ENCODE data around the gene NR5A1. TPM values are rescaled to one million over a fixed set of nuclear protein-coding genes. Genes with fewer than 3 reads are reported as not detected.

NR5A1 gene
- total and polyA plus RNA-seq, 10 of the 15 experiments (the other 5 are each of a cell fraction or from before 2014, with no cell fraction given): 0.06 to 0.24 (median 0.08) TPM; not detected in 5

DNA sequence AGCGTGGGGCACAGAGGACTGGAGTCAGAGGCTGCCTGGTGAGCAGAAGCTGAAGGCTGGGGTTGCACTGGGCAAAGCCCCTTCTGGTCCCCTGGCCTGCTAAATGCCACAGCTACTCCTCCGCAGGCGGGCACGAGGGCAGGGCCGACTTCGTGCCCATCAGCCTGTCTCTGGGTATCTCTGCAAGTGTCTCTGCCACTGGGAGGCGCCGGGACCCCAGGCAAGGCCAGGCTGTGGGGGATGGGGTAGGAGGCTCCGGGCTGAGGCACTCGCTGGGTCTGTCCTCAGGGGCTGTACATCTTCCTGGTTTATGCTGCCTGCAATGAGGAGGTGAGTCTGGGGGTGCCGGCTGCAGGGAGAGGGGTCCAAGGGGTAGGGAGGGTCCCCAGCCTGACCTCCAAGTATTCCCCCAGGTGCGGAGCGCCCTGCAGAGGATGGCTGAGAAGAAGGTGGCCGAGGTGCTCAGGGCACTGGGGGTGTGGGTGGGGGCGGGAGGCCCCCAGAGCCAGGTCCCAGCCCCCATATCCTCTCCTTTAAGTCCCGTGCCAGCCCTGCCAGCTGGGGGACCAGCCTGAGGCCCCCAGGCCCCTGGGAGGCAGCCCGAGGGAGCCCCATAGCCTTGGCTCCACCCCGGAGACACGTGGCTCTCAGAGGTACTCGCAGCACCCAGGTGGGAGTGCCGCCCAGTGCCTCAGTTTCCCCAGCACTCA lies 31.9 kb downstream of the NR5A1 start:
- CTCF ChIA-PET: interaction anchor here (1.0 to 1.3 kb wide), 2 partner anchors 64 to 1291 kb away, joined by 3 read pairs; no protein-coding TSS in a partner anchor
- no peak overlapping the region for H3K27ac ChIP-seq (ENCODE audit: control insufficient read depth, insufficient read depth)
- H3K9me3 ChIP-seq (replicated peaks; ENCODE audit: control insufficient read depth, insufficient read depth, low read length): no peaks in the 10 kb centered on the region
- no peak; the same call in 2 of the 3 replicates for ATAC-seq
- no peaks in the 10 kb centered on the region for H3K79me2 ChIP-seq (ENCODE audit: control insufficient read depth, insufficient read depth, low read length)
- H2AFZ ChIP-seq (ENCODE audit: control insufficient read depth, low read depth, low read length): no peak overlapping the region
- SMC1A ChIA-PET (ENCODE audit: uncharacterized antibody, unreplicated experiment): no interaction called here
- H3K4me3 ChIP-seq: no peak overlapping the region
- H4K20me1 ChIP-seq (ENCODE audit: control insufficient read depth, insufficient read depth): no peaks in the 10 kb centered on the region
- RAD21 ChIA-PET (ENCODE audit: unreplicated experiment): no interaction called here
- intact Hi-C loops (cut with micrococcal nuclease; ENCODE audit: unreplicated experiment) (no loop called here), in situ Hi-C loops (cut with MboI) (no loop called here)
- POLR2A ChIA-PET: no interaction called here
- no peak for DNase-seq (ENCODE audit: low read depth, low spot score)
- H3K4me2 ChIP-seq (ENCODE audit: control insufficient read depth, insufficient read depth): no peak overlapping the region
- no peaks in the 10 kb centered on the region for H3K36me3 ChIP-seq (ENCODE audit: control insufficient read depth in 2 of 2, insufficient read depth in 2 of 2, low read length in 1 of 2)
- 35% methylated on average over 17 of the region's 21 CpGs for WGBS (ENCODE audit: insufficient coverage, insufficient replicate concordance, low lambda C conversion rate, missing lambda C conversion rate)
- no peak overlapping the region for H3K9ac ChIP-seq (ENCODE audit: control insufficient read depth, insufficient read depth, low read length)
- FAIRE-seq: no peak
- 0 out of 2 replicates have a peak, but pooled peaks have one; percentile 24 for TF ChIP-seq RAD21 (IDR thresholded peaks at IDR 0.05; ENCODE audit: insufficient read depth, low read depth, low read length)
- TF ChIP-seq, protein P1, sequence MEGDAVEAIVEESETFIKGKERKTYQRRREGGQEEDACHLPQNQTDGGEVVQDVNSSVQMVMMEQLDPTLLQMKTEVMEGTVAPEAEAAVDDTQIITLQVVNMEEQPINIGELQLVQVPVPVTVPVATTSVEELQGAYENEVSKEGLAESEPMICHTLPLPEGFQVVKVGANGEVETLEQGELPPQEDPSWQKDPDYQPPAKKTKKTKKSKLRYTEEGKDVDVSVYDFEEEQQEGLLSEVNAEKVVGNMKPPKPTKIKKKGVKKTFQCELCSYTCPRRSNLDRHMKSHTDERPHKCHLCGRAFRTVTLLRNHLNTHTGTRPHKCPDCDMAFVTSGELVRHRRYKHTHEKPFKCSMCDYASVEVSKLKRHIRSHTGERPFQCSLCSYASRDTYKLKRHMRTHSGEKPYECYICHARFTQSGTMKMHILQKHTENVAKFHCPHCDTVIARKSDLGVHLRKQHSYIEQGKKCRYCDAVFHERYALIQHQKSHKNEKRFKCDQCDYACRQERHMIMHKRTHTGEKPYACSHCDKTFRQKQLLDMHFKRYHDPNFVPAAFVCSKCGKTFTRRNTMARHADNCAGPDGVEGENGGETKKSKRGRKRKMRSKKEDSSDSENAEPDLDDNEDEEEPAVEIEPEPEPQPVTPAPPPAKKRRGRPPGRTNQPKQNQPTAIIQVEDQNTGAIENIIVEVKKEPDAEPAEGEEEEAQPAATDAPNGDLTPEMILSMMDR (IDR thresholded peaks at IDR 0.05 in 2 of 3, conservative IDR thresholded peaks at IDR 0.05 in 1 of 3; ENCODE audit: control insufficient read depth in 2 of 3, extremely low read depth in 1 of 3, insufficient read depth in 1 of 3, low read depth in 3 of 3, low read length in 3 of 3): no peak
- peaks cover 0 to 3% of the 10 kb centered on the region in 2 experiments; a peak in 2 of 4 replicates for H3K27me3 ChIP-seq (replicated peaks in 1 of 2; ENCODE audit: control insufficient read depth in 2 of 2, insufficient read depth in 2 of 2, low read length in 1 of 2)
- no peaks in the 10 kb centered on the region for H3K4me1 ChIP-seq (ENCODE audit: control insufficient read depth, insufficient read depth, low read length)
- BruUV-seq (replicated peaks): no TSS peak

DNA sequence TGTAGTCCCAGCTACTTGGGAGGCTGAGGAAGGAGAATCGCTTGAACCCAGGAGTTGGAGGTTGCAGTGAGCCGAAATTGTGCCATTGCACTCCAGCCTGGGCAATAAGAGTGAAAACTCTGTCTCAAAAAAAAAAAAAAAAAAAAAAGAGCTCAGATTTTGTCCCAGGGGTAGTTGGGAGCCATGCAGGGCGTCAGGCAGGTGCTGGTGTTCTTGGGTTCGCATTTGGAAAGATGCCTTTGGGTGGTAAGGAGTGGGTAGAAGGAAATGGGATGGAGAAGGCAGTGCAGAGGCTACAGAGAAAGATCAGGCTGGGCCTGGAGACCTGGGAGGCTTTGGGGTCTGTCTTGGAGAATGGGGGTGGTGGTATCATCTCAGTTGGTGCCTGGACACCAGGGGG lies 33.0 kb downstream of the NR5A1 start:
- no TSS peak for BruUV-seq (replicated peaks)
- Histone ChIP-seq H3K4me3 (no peak overlapping the region), H3K27ac (ENCODE audit: control insufficient read depth, insufficient read depth) (no peak overlapping the region), H3K4me1 (ENCODE audit: control insufficient read depth, insufficient read depth, low read length) (no peaks in the 10 kb centered on the region), H3K9ac (ENCODE audit: control insufficient read depth, insufficient read depth, low read length) (no peak overlapping the region), H3K4me2 (ENCODE audit: control insufficient read depth, insufficient read depth) (no peak overlapping the region), H3K79me2 (ENCODE audit: control insufficient read depth, insufficient read depth, low read length) (no peaks in the 10 kb centered on the region), H2AFZ (ENCODE audit: control insufficient read depth, low read depth, low read length) (no peak overlapping the region), H3K9me3 (replicated peaks; ENCODE audit: control insufficient read depth, insufficient read depth, low read length) (no peaks in the 10 kb centered on the region), H3K36me3 (ENCODE audit: control insufficient read depth in 2 of 2, insufficient read depth in 2 of 2, low read length in 1 of 2) (no peaks in the 10 kb centered on the region), H4K20me1 (ENCODE audit: control insufficient read depth, insufficient read depth) (no peaks in the 10 kb centered on the region), H3K27me3 (replicated peaks in 1 of 2; ENCODE audit: control insufficient read depth in 2 of 2, insufficient read depth in 2 of 2, low read length in 1 of 2) (peaks cover 0 to 3% of the 10 kb centered on the region in 2 experiments; a peak in 2 of 4 replicates)
- ChIA-PET CTCF (interaction anchor here (1.3 kb wide), 1 partner anchor 65 kb away, joined by 3 read pairs; no protein-coding TSS in a partner anchor), SMC1A (ENCODE audit: uncharacterized antibody, unreplicated experiment) (no interaction called here), POLR2A (no interaction called here), RAD21 (ENCODE audit: unreplicated experiment) (no interaction called here)
- TF ChIP-seq, protein P2, sequence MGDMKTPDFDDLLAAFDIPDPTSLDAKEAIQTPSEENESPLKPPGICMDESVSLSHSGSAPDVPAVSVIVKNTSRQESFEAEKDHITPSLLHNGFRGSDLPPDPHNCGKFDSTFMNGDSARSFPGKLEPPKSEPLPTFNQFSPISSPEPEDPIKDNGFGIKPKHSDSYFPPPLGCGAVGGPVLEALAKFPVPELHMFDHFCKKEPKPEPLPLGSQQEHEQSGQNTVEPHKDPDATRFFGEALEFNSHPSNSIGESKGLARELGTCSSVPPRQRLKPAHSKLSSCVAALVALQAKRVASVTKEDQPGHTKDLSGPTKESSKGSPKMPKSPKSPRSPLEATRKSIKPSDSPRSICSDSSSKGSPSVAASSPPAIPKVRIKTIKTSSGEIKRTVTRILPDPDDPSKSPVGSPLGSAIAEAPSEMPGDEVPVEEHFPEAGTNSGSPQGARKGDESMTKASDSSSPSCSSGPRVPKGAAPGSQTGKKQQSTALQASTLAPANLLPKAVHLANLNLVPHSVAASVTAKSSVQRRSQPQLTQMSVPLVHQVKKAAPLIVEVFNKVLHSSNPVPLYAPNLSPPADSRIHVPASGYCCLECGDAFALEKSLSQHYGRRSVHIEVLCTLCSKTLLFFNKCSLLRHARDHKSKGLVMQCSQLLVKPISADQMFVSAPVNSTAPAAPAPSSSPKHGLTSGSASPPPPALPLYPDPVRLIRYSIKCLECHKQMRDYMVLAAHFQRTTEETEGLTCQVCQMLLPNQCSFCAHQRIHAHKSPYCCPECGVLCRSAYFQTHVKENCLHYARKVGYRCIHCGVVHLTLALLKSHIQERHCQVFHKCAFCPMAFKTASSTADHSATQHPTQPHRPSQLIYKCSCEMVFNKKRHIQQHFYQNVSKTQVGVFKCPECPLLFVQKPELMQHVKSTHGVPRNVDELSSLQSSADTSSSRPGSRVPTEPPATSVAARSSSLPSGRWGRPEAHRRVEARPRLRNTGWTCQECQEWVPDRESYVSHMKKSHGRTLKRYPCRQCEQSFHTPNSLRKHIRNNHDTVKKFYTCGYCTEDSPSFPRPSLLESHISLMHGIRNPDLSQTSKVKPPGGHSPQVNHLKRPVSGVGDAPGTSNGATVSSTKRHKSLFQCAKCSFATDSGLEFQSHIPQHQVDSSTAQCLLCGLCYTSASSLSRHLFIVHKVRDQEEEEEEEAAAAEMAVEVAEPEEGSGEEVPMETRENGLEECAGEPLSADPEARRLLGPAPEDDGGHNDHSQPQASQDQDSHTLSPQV (IDR thresholded peaks at IDR 0.05): no peak
- ATAC-seq (no peak), FAIRE-seq (no peak), DNase-seq (ENCODE audit: low read depth, low spot score) (no peak)
- in situ Hi-C loops (cut with MboI) (no loop called here), intact Hi-C loops (cut with micrococcal nuclease; ENCODE audit: unreplicated experiment) (no loop called here)
- 4% methylated on average over 4 of the region's 4 CpGs for WGBS (ENCODE audit: insufficient coverage, insufficient replicate concordance, low lambda C conversion rate, missing lambda C conversion rate)
